CD14-positive monocyte (primary cell): ENCODE results near the gene PEDS1. TPM values are rescaled to one million over a fixed set of nuclear protein-coding genes. Genes with fewer than 3 reads are reported as not detected.

Experiments
- DNase-seq, 3 donors: peaks; one replicate each; pipeline ENCODE4 v3.0.0-alpha.2; 2011 to 2022
- H2AFZ ChIP-seq: 2 replicates; pipeline ENCODE4 v1.6.0; 2012; ENCODE audit warnings: mild to moderate bottlenecking, low read depth, low read length, inconsistent platforms; ENCODE audit not compliant: insufficient read depth, poor library complexity, severe bottlenecking
- H3K27ac ChIP-seq, 2 donors: 1 replicate in 1 of 2; 2 replicates in 1 of 2; pipeline ENCODE4 v1.5.1; 2012 to 2013; ENCODE audit warnings: low read length in 2 of 2, control low read depth in 1 of 2, inconsistent platforms in 1 of 2, low read depth in 1 of 2, mild to moderate bottlenecking in 1 of 2
- H3K27me3 ChIP-seq, 2 donors: one replicate each; pipeline versions ENCODE4 v1.6.0 to v1.6.1; 2011 to 2013; ENCODE audit warnings: low read length in 2 of 2; ENCODE audit not compliant: control insufficient read depth in 2 of 2, insufficient read depth in 2 of 2
- H3K36me3 ChIP-seq, 2 donors: replicated peaks in 1 of 2; 1 replicate in 1 of 2; 2 replicates in 1 of 2; pipeline versions ENCODE4 v1.5.1 to v1.6.1; 2012 to 2013; ENCODE audit warnings: low read length in 2 of 2, control low read depth in 1 of 2, inconsistent platforms in 1 of 2, mild to moderate bottlenecking in 1 of 2; ENCODE audit not compliant: insufficient read depth in 2 of 2, control insufficient read depth in 1 of 2
- H3K4me1 ChIP-seq, 2 donors: 1 replicate in 1 of 2; 2 replicates in 1 of 2; pipeline versions ENCODE4 v1.5.1 to v1.6.1; 2012 to 2013; ENCODE audit warnings: low read length in 2 of 2, control low read depth in 1 of 2, inconsistent platforms in 1 of 2, mild to moderate bottlenecking in 1 of 2, moderate library complexity in 1 of 2; ENCODE audit not compliant: insufficient read depth in 2 of 2, control insufficient read depth in 1 of 2
- H3K4me2 ChIP-seq: replicated peaks from 2 replicates; pipeline ENCODE3; 2012; ENCODE audit warnings: low read length, moderate library complexity, mild to moderate bottlenecking; ENCODE audit not compliant: poor library complexity, severe bottlenecking; ENCODE audit errors: extremely low read depth
- H3K4me3 ChIP-seq, 3 experiments: fragments of 200-600 bp in 1 of 3; sonication (generic) in 1 of 3; replicated peaks in 1 of 3; 1 replicate in 2 of 3; 2 replicates in 1 of 3; pipeline ENCODE4 v1.5.1; 2011 to 2013; ENCODE audit warnings: low read length in 3 of 3, mild to moderate bottlenecking in 3 of 3, control low read depth in 2 of 3, low read depth in 2 of 3, inconsistent platforms in 1 of 3, moderate library complexity in 1 of 3
- H3K79me2 ChIP-seq: 2 replicates; pipeline ENCODE4 v1.6.0; 2012; ENCODE audit warnings: mild to moderate bottlenecking, control low read depth, inconsistent platforms, low read length, moderate library complexity; ENCODE audit not compliant: insufficient read depth
- H3K9ac ChIP-seq: 2 replicates; pipeline ENCODE4 v1.6.0; 2017; ENCODE audit warnings: low read length, mild to moderate bottlenecking; ENCODE audit not compliant: insufficient read depth, poor library complexity, severe bottlenecking
- H3K9me3 ChIP-seq, 2 donors: replicated peaks in 1 of 2; 1 replicate in 1 of 2; 2 replicates in 1 of 2; pipeline versions ENCODE4 v1.5.1 to v1.6.1; 2012 to 2013; ENCODE audit warnings: low read length in 2 of 2, control low read depth in 1 of 2; ENCODE audit not compliant: control insufficient read depth in 1 of 2, insufficient read depth in 1 of 2
- H4K20me1 ChIP-seq: 2 replicates; pipeline ENCODE4 v1.6.0; 2012; ENCODE audit warnings: mild to moderate bottlenecking, low read length, control low read depth, moderate library complexity; ENCODE audit not compliant: insufficient read depth
- H3K27ac Mint-ChIP-seq, 7 donors: one replicate each; pipeline ENCODE4 v1.8.0; 2020; ENCODE audit warnings: mild to moderate bottlenecking in 7 of 7, mixed read lengths in 7 of 7, moderate library complexity in 6 of 7, inconsistent platforms in 2 of 7
- H3K27me3 Mint-ChIP-seq, 3 donors: one replicate each; pipeline ENCODE4 v1.8.0; 2021 to 2022; ENCODE audit warnings: low read depth in 3 of 3, mild to moderate bottlenecking in 3 of 3, mixed read lengths in 3 of 3, moderate library complexity in 3 of 3, inconsistent platforms in 1 of 3
- H3K36me3 Mint-ChIP-seq, 2 donors: one replicate each; pipeline ENCODE4 v1.8.0; 2020; ENCODE audit warnings: mixed read lengths in 2 of 2, inconsistent platforms in 1 of 2, mild to moderate bottlenecking in 1 of 2
- H3K4me1 Mint-ChIP-seq: one replicate; pipeline ENCODE4 v1.8.0; 2020; ENCODE audit warnings: mild to moderate bottlenecking, mixed read lengths
- H3K4me3 Mint-ChIP-seq, 2 donors: one replicate each; pipeline ENCODE4 v1.8.0; 2020; ENCODE audit warnings: mild to moderate bottlenecking in 2 of 2, mixed read lengths in 2 of 2, moderate library complexity in 1 of 2
- H3K9me3 Mint-ChIP-seq, 7 donors: one replicate each; pipeline ENCODE4 v1.8.0; 2020 to 2022; ENCODE audit warnings: mixed read lengths in 7 of 7, mild to moderate bottlenecking in 6 of 7, moderate library complexity in 6 of 7, inconsistent platforms in 2 of 7
- CTCF ChIP-seq: fragments of 200-600 bp; IDR thresholded peaks from one replicate; pipeline ENCODE4 v1.8.0; 2022; ENCODE audit warnings: antibody characterized with exemption, mild to moderate bottlenecking
- WGBS: methylation state at CpG from one replicate; pipeline ENCODE4 v1.1.5; 2013; ENCODE audit warnings: missing lambda C conversion rate; ENCODE audit not compliant: insufficient coverage; 5-methylcytosine and 5-hydroxymethylcytosine counted together
- intact Hi-C, 2 donors: fragments of 100-400 bp; cut with micrococcal nuclease; formaldehyde crosslinking; loops; one replicate each; pipeline versions ENCODE4 v1.15.0 to v1.15.1; 2023
- polyA plus RNA-seq, 3 donors: library from polyadenylated mRNA; depleted of rRNA in 1 of 3; unstranded in 2 of 3; stranded (reverse) in 1 of 3; fragments of 300-500 nt in 2 of 3; fragments of >200 nt in 1 of 3; fragmentation: Illumina TruSeq in 2 of 3; gene quantifications; 1 replicate in 2 of 3; 2 replicates in 1 of 3; pipeline ENCODE4 v1.2.3, GENCODE V29; 2012 to 2021

The PEDS1 gene
- polyA plus RNA-seq, 3 donors = 19.6 to 48.1 (median 25.2) TPM

GRCh38 chr20:50200482-50201104 lies 47.1 kb upstream of the PEDS1 start:
- no peak overlapping the region for H3K4me3 Mint-ChIP-seq
- DNase-seq = no peak
- H3K36me3 ChIP-seq = no peaks in the 10 kb centered on the region
- no peak overlapping the region for H2AFZ ChIP-seq
- no peak overlapping the region for H3K27ac ChIP-seq
- H3K9ac ChIP-seq = no peak overlapping the region
- no peak overlapping the region for H3K4me3 ChIP-seq
- no peaks in the 10 kb centered on the region for H3K27me3 ChIP-seq
- peaks cover 6% of the 10 kb centered on the region for H3K79me2 ChIP-seq
- peak overlapping the region in 1 of 7 donors; percentile 28 for H3K27ac Mint-ChIP-seq
- peaks cover 0 to 18% (median 9%) of the 10 kb centered on the region in 7 donors for H3K9me3 Mint-ChIP-seq
- intact Hi-C loops = loop anchor here (2.0 to 5.0 kb wide), 2 partner anchors 14 to 47 kb away; no protein-coding TSS in a partner anchor
- peaks cover 0 to 3% of the 10 kb centered on the region in 2 donors for H3K9me3 ChIP-seq
- peaks cover 45% of the 10 kb centered on the region for H3K4me1 Mint-ChIP-seq
- peaks cover 0 to 2% (median 0%) of the 10 kb centered on the region in 3 donors for H3K27me3 Mint-ChIP-seq
- WGBS = 98% methylated on average over 6 of the region's 6 CpGs
- H3K36me3 Mint-ChIP-seq = peaks cover 22 to 30% of the 10 kb centered on the region in 2 donors
- no peak for TF ChIP-seq CTCF
- H4K20me1 ChIP-seq = peaks cover 25% of the 10 kb centered on the region
- H3K4me1 ChIP-seq = peaks cover 19 to 33% of the 10 kb centered on the region in 2 donors
- no peak overlapping the region for H3K4me2 ChIP-seq

GRCh38 chr20:50199703-50200102 lies 46.2 kb upstream of the PEDS1 start:
- peaks cover 0 to 18% (median 9%) of the 10 kb centered on the region in 7 donors for H3K9me3 Mint-ChIP-seq
- H3K27ac ChIP-seq = no peak overlapping the region
- no peaks in the 10 kb centered on the region for H3K27me3 ChIP-seq
- H3K4me3 ChIP-seq = no peak overlapping the region
- H3K9me3 ChIP-seq = peaks cover 0 to 3% of the 10 kb centered on the region in 2 donors
- intact Hi-C loops = loop anchor here (2.0 to 5.0 kb wide), 2 partner anchors 15 to 48 kb away; no protein-coding TSS in a partner anchor
- H3K27ac Mint-ChIP-seq = peak overlapping the region in 3 of 7 donors; percentile 9 to 50 (median 35)
- H3K4me3 Mint-ChIP-seq = no peak overlapping the region
- DNase-seq = no peak
- H3K36me3 ChIP-seq = peaks cover under 1 to 3% of the 10 kb centered on the region in 2 donors
- H4K20me1 ChIP-seq = peaks cover 34% of the 10 kb centered on the region
- no peaks in the 10 kb centered on the region for H3K27me3 Mint-ChIP-seq
- 86% methylated on average over 2 of the region's 4 CpGs for WGBS
- H3K4me1 ChIP-seq = peaks cover 27 to 38% of the 10 kb centered on the region in 2 donors
- H3K4me2 ChIP-seq = no peak overlapping the region
- no peak overlapping the region for H2AFZ ChIP-seq
- no peak overlapping the region for H3K9ac ChIP-seq
- peaks cover 29 to 37% of the 10 kb centered on the region in 2 donors for H3K36me3 Mint-ChIP-seq
- H3K4me1 Mint-ChIP-seq = peaks cover 51% of the 10 kb centered on the region
- no peak for TF ChIP-seq CTCF
- peaks cover 15% of the 10 kb centered on the region for H3K79me2 ChIP-seq
